ENCODE data around the gene GHSR.

GHSR gene

DNA sequence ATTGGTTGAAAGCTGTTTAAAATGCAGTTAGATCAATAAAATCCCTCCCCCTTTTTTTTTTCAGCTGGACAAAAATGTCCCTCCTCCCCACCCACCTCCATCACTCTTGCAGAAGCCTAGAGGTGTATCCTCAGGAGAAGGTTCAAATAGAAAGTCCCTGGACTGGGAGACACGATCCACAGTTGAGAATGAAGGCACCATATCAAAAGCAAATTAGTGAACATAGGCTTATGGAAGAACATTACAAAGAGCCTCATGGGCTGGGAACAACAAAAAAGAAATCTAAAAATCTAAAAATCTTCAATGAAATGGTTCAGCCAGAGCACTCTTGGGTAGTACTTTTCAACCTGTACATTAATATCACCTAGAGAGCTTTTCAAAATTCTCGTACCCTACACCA, 46.2 kb downstream of the GHSR start:
- DNase-seq (ENCODE audit: extremely low spot score) = no peak
- POLR2A ChIA-PET = no interaction called here
- CTCF ChIA-PET = no interaction called here
- TF ChIP-seq NFRKB (IDR thresholded peaks at IDR 0.05) = no peak
- no peak for TF ChIP-seq ELF4 (IDR thresholded peaks at IDR 0.05)
- no peak for TF ChIP-seq FOXA1 (IDR thresholded peaks at IDR 0.05)
- TF ChIP-seq, protein P1, sequence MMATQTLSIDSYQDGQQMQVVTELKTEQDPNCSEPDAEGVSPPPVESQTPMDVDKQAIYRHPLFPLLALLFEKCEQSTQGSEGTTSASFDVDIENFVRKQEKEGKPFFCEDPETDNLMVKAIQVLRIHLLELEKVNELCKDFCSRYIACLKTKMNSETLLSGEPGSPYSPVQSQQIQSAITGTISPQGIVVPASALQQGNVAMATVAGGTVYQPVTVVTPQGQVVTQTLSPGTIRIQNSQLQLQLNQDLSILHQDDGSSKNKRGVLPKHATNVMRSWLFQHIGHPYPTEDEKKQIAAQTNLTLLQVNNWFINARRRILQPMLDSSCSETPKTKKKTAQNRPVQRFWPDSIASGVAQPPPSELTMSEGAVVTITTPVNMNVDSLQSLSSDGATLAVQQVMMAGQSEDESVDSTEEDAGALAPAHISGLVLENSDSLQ (IDR thresholded peaks at IDR 0.05) = no peak
- TF ChIP-seq ARNT (IDR thresholded peaks at IDR 0.05) = no peak
- TF ChIP-seq ZNF384 (IDR thresholded peaks at IDR 0.05) = no peak
- no peak for TF ChIP-seq FOXM1 (IDR thresholded peaks at IDR 0.05; ENCODE audit: borderline replicate concordance)
- TF ChIP-seq FOXK2 (IDR thresholded peaks at IDR 0.05) = no peak
- TF ChIP-seq SP1 (IDR thresholded peaks at IDR 0.05) = no peak
- no peak for TF ChIP-seq LEF1 (IDR thresholded peaks at IDR 0.05; ENCODE audit: borderline replicate concordance)

- TF ChIP-seq ELF4 (IDR thresholded peaks at IDR 0.05) = no peak
- TF ChIP-seq NFRKB (IDR thresholded peaks at IDR 0.05) = no peak
- TF ChIP-seq HDGF (IDR thresholded peaks at IDR 0.05; ENCODE audit: borderline replicate concordance) = no peak
- no peak for TF ChIP-seq SUZ12 (IDR thresholded peaks at IDR 0.05)
- TF ChIP-seq FOXA1 (IDR thresholded peaks at IDR 0.05) = no peak
- TF ChIP-seq FOXM1 (IDR thresholded peaks at IDR 0.05; ENCODE audit: borderline replicate concordance) = no peak
- TF ChIP-seq BHLHE40 (IDR thresholded peaks at IDR 0.05; ENCODE audit: borderline replicate concordance) = no peak
- TF ChIP-seq CTBP1 (IDR thresholded peaks at IDR 0.05; ENCODE audit: borderline replicate concordance) = no peak
- no peak for TF ChIP-seq ZNF384 (IDR thresholded peaks at IDR 0.05)
- no peak for TF ChIP-seq FOXK2 (IDR thresholded peaks at IDR 0.05)
- TF ChIP-seq TARDBP (IDR thresholded peaks at IDR 0.05) = no peak
- no peak for TF ChIP-seq ARNT (IDR thresholded peaks at IDR 0.05)
- no peak for TF ChIP-seq SP1 (IDR thresholded peaks at IDR 0.05)
- TF ChIP-seq, protein P1 (IDR thresholded peaks at IDR 0.05) = no peak
- no peak for TF ChIP-seq LEF1 (IDR thresholded peaks at IDR 0.05; ENCODE audit: borderline replicate concordance)
- no peak for TF ChIP-seq L3MBTL2 (conservative IDR thresholded peaks at IDR 0.05)
- CTCF ChIA-PET = no interaction called here
- no peak for DNase-seq (ENCODE audit: extremely low spot score)
- POLR2A ChIA-PET = no interaction called here
Observed at GRCh38 chr3:172398484-172398883, 49.8 kb downstream of the GHSR start.

DNA sequence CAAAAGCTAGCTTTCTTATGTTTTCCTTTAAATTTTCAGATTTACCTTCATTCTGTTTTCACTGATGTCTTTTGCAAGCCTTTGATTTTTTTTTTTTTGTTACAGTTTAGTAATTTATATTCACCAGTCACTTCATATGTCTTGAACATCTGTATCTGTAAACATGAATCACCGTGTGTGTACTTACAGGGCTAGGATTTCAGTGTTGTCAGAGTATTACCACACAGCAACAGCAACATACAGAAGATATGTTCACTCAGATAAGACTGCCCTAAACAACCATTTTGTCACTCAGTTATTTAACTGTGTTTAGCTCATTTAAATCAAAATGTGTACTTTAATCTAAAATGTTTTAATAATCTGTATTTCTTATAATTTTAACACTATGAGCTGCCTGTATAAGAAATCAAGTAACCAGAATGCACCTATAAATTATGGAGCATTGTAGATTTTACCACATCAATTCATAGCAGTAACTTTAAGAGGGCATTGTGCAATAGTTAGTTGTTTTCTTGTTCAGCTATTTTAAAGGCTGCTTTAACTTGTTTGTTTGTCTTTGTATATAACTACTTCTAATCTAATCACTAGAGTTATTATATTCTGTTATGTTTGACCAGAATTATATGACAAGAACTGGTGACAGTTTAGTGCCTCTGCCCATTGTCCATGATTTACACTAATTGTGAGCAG, 50.4 kb downstream of the GHSR start:
- CTCF ChIA-PET = interaction anchor here (0.6 kb wide), 2 partner anchors 23 to 536 kb away, joined by 3 to 9 read pairs; no protein-coding TSS in a partner anchor
- no peak for TF ChIP-seq SP1 (IDR thresholded peaks at IDR 0.05)
- no peak for DNase-seq (ENCODE audit: extremely low spot score)
- POLR2A ChIA-PET = interaction anchor here (0.6 kb wide), 1 partner anchor 15 kb away, joined by 3 read pairs; no protein-coding TSS in a partner anchor

- no peak for DNase-seq (ENCODE audit: extremely low spot score)
- CTCF ChIA-PET = no interaction called here
- TF ChIP-seq NFRKB (IDR thresholded peaks at IDR 0.05) (no peak), LEF1 (IDR thresholded peaks at IDR 0.05; ENCODE audit: borderline replicate concordance) (no peak), ELF4 (IDR thresholded peaks at IDR 0.05) (no peak), ARNT (IDR thresholded peaks at IDR 0.05) (no peak), FOXK2 (IDR thresholded peaks at IDR 0.05) (no peak), SUZ12 (IDR thresholded peaks at IDR 0.05) (no peak), CTBP1 (IDR thresholded peaks at IDR 0.05; ENCODE audit: borderline replicate concordance) (no peak), SP1 (IDR thresholded peaks at IDR 0.05) (no peak), TARDBP (IDR thresholded peaks at IDR 0.05) (no peak), BHLHE40 (IDR thresholded peaks at IDR 0.05; ENCODE audit: borderline replicate concordance) (no peak), FOXA1 (IDR thresholded peaks at IDR 0.05) (no peak)
- TF ChIP-seq, protein P1 (IDR thresholded peaks at IDR 0.05) = no peak
- POLR2A ChIA-PET = no interaction called here
Observed at GRCh38 chr3:172396400-172396799, 51.9 kb downstream of the GHSR start.

DNA sequence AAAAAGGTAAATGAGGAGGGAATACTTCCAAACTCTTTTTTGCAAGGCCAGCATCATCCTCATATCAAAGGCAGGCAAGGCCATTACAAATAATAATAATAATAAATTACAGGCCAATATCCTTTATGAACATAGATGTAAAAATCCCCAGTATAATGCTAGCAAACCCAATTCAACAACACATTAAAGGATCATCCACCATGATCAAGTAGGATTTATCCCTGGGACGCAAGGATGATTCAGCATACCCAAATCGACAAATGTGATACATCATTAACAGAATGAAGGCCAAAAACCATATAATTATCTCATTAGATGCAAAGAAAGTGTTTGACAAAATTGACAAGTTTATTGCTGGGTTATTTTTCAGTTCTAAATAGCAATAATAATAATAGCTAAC, 53.6 kb downstream of the GHSR start:
- ChIA-PET POLR2A (no interaction called here), CTCF (no interaction called here)
- TF ChIP-seq ELF4 (IDR thresholded peaks at IDR 0.05) (no peak), ZNF384 (IDR thresholded peaks at IDR 0.05) (no peak), FOXK2 (IDR thresholded peaks at IDR 0.05) (no peak), BHLHE40 (IDR thresholded peaks at IDR 0.05; ENCODE audit: borderline replicate concordance) (no peak), TARDBP (IDR thresholded peaks at IDR 0.05) (no peak), LEF1 (IDR thresholded peaks at IDR 0.05; ENCODE audit: borderline replicate concordance) (no peak), NFRKB (IDR thresholded peaks at IDR 0.05) (no peak), FOXA1 (IDR thresholded peaks at IDR 0.05) (no peak), HDGF (IDR thresholded peaks at IDR 0.05; ENCODE audit: borderline replicate concordance) (no peak), FOXM1 (IDR thresholded peaks at IDR 0.05; ENCODE audit: borderline replicate concordance) (no peak), L3MBTL2 (conservative IDR thresholded peaks at IDR 0.05) (no peak), CTBP1 (IDR thresholded peaks at IDR 0.05; ENCODE audit: borderline replicate concordance) (no peak)
- TF ChIP-seq, protein P1 (IDR thresholded peaks at IDR 0.05) = no peak
- no peak for DNase-seq (ENCODE audit: extremely low spot score)
